HG02981 (cell line): Measurements from ENCODE around the gene GTF3C1.

ENCODE experiments used
- ATAC-seq: cut with Tn5 transposase; IDR thresholded peaks from one replicate; pipeline ENCODE4 v1.9.1; 2021; ENCODE audit warnings: mild to moderate bottlenecking, moderate library complexity; ENCODE audit not compliant: unreplicated experiment

The GTF3C1 gene

GRCh38 chr16:27564224-27564623 lies 14.5 kb upstream of the GTF3C1 start:
- no peak for ATAC-seq

- ATAC-seq, result no peak
Observed at GRCh38 chr16:27561216-27561615, 11.5 kb upstream of the GTF3C1 start.

DNA sequence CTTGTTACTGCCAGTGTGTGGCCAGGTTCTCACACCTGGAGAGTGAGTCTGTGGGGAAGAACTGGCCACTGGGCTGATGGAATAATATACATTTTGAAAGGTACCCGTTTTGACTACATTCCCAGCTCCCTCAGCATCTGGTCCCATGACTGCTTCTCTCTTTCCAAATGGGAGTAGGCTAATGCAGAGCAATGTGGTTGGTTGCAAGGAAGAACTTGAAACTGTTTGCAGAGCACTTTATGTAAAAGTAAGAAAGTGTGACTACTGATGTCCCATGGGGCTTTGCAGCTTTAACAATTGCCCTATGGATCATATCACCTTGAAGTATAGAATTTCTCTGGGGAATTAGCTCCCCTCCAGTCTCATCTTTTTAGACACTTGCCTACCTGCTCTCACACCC lies 9.2 kb upstream of the GTF3C1 start:
- no peak for ATAC-seq

GRCh38 chr16:27558434-27558833 lies 8.7 kb upstream of the GTF3C1 start:
- ATAC-seq, result no peak

GRCh38 chr16:27556471-27556870 lies 6.8 kb upstream of the GTF3C1 start:
- no peak for ATAC-seq

DNA sequence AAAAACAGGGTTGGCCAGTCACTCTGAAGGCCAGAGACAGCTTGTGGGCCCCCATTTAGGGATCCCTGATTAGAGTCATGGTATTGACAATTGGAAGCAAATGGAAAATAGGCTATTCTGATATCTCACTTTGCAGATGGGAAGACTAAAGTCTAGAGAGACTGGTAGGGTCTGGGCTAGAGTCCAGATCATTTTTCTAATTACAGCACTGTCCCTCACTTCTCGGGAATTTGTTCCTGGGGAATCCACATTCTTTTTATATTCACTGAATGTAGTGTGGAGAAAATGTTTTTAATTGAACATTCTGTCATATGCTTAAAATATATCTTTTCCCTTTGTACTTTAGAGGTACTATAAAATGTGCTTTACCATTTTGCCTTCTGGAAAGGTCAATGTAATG lies 1.3 kb upstream of the GTF3C1 start:
- ATAC-seq, result no peak

GRCh38 chr16:27550582-27550920 lies 838 bp upstream of the GTF3C1 start:
- ATAC-seq, result no peak

DNA sequence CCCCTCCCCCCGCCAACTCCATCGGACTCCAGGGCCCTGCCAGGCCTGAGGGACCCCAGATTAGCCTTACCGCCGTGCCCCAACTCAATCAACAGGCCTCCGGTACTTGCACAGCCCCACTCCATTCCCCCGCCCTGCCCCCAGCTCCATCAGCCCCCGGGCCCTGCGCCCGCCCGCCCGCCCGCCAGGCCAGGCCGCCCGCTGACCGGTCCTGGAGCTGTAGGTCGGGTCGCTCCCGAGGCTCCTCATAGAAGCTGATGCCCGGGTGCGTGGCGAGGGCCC lies 308 bp downstream of the GTF3C1 start:
- ATAC-seq, result peak; percentile 21

- no peak for ATAC-seq
Observed at GRCh38 chr16:27547851-27548250, 1.9 kb downstream of the GTF3C1 start.

GRCh38 chr16:27547134-27547533 lies 2.6 kb downstream of the GTF3C1 start:
- no peak for ATAC-seq

GRCh38 chr16:27544671-27545070 lies 5.0 kb downstream of the GTF3C1 start:
- ATAC-seq, result no peak

- no peak for ATAC-seq
Observed at GRCh38 chr16:27543801-27544200, 5.9 kb downstream of the GTF3C1 start.

- no peak for ATAC-seq
Observed at GRCh38 chr16:27539636-27540035, 10.1 kb downstream of the GTF3C1 start.

DNA sequence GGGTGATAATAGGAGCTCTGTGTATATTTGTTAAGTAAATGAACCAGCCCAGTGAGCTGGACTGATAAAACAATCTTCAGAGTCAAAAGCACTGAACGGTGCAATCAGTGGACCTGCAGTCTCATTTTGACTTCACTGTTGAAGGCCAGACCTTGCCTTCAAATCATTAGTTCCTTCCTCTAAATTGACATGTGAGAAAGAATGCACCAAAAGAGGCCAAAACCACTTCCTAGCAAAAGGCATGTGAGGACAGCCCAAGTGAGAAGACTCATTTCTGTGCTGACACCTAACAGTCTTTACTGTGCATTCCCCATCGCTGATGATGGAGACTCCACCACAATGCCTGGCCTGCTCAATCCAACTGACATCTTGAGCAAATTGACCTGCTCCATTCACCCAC lies 10.6 kb downstream of the GTF3C1 start:
- no peak for ATAC-seq

GRCh38 chr16:27538528-27538927 lies 11.2 kb downstream of the GTF3C1 start:
- ATAC-seq, result no peak

GRCh38 chr16:27534256-27534655 lies 15.5 kb downstream of the GTF3C1 start:
- no peak for ATAC-seq

- no peak for ATAC-seq
Observed at GRCh38 chr16:27531826-27532800, 17.6 kb downstream of the GTF3C1 start.

- ATAC-seq, result no peak
Observed at GRCh38 chr16:27531186-27531585, 18.5 kb downstream of the GTF3C1 start.

DNA sequence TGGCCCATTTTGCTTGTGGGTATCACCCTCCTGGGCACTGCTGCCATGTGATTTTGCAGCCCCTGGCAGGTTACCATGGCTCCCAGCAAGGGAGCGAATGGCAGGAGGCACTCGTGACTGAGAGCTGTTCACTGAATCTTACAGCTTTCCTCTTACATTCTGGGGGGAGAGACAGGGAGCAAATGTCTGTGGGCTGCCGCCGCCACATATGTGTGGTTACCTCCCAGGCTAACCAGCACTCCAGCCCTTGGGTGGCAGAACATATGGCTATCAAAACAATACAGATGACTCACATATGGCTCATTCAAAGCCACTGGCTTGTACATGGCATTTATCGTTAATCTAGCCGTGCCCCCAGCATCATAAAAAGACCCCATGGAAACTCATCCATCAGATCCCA lies 19.8 kb downstream of the GTF3C1 start:
- ATAC-seq, result no peak

- no peak for ATAC-seq
Observed at GRCh38 chr16:27528294-27528693, 21.4 kb downstream of the GTF3C1 start.

GRCh38 chr16:27526180-27526579 lies 23.5 kb downstream of the GTF3C1 start:
- ATAC-seq, result no peak

GRCh38 chr16:27522173-27522707 lies 27.5 kb downstream of the GTF3C1 start:
- no peak for ATAC-seq
